DND-41 (cell line): Measurements from ENCODE around the gene HOXB13.

Experiments used
- EZH2 ChIP-seq: IDR thresholded peaks from 3 replicates; pipeline ENCODE4 v1.6.1; 2012; ENCODE audit warnings: borderline replicate concordance, low read depth, mild to moderate bottlenecking, moderate library complexity, low read length, inconsistent platforms; ENCODE audit not compliant: severe bottlenecking
- TF ChIP-seq, protein P1 (sequence below): IDR thresholded peaks from 2 replicates; pipeline ENCODE4 v1.5.1; 2012; ENCODE audit warnings: borderline replicate concordance, low read length, moderate library complexity, mild to moderate bottlenecking; ENCODE audit not compliant: poor library complexity, severe bottlenecking; ENCODE audit errors: extremely low read depth

DNA sequence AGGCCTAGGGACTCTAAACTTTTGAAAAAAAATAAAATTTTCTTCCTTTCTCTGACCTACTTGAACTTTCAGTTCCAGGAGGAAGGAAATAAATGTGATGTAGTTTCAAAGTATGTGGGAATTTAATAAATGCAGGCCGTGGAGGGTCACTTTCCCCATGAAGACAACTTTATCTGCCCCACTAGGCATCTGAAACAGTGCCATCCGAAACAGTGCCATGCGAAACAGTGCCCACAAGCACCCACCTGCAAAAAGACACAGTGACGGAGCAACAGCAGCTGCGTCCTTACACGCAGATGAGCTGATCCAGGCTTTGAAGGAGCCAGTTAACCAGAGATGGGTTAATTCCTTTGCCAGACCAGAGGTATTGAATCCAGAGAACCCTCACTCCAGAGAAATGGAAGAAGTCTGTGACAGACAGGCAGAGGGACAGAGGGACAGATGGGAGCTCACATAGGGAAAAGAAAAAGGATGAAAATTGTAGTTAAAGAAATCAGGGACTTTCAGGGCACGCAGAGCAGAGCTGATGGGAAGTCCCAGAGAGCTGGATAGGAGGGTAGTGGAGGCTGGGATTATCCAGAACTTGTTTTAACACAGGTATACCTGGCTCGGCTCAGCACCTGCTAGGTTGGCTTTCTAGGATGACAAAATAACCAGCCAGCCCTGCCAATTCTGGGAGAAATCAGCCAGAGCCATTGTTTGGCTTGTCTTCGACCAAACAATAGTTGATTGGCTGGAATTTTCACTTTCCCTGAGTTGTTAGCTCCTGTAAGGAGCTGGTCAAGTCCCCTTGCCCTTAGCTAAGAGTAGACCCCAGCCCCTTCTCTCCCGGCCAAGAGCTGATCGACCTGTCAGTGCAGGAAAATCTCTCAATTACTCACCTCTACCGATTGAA lies 17.1 kb upstream of the HOXB13 start:
- TF ChIP-seq, protein P1, sequence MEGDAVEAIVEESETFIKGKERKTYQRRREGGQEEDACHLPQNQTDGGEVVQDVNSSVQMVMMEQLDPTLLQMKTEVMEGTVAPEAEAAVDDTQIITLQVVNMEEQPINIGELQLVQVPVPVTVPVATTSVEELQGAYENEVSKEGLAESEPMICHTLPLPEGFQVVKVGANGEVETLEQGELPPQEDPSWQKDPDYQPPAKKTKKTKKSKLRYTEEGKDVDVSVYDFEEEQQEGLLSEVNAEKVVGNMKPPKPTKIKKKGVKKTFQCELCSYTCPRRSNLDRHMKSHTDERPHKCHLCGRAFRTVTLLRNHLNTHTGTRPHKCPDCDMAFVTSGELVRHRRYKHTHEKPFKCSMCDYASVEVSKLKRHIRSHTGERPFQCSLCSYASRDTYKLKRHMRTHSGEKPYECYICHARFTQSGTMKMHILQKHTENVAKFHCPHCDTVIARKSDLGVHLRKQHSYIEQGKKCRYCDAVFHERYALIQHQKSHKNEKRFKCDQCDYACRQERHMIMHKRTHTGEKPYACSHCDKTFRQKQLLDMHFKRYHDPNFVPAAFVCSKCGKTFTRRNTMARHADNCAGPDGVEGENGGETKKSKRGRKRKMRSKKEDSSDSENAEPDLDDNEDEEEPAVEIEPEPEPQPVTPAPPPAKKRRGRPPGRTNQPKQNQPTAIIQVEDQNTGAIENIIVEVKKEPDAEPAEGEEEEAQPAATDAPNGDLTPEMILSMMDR: no peak
- TF ChIP-seq EZH2: no peak
